Gastroesophageal sphincter (tissue), 3 donors: Measurements from ENCODE around the gene MLEC.

Experiments used
- CTCF ChIP-seq, 4 experiments: fragments of 200-600 bp in 2 of 4; fragments of 450-650 bp in 2 of 4; sonication (generic) in 1 of 4; IDR thresholded peaks; one replicate each; pipeline ENCODE4 v1.5.1; 2017 to 2019; ENCODE audit warnings: antibody characterized with exemption in 4 of 4, mild to moderate bottlenecking in 2 of 4, moderate library complexity in 2 of 4
- POLR2A ChIP-seq, 2 donors: fragments of 450-650 bp; IDR thresholded peaks; one replicate each; pipeline ENCODE4 v1.6.1; 2017; ENCODE audit warnings: antibody characterized with exemption in 2 of 2, mild to moderate bottlenecking in 2 of 2, moderate library complexity in 1 of 2
- POLR2AphosphoS5 ChIP-seq: sonication (generic); formaldehyde crosslinking; IDR thresholded peaks from one replicate; pipeline ENCODE4 v1.6.1; 2017; ENCODE audit warnings: antibody characterized with exemption

GRCh38 chr12:120668868-120669840 lies 17.8 kb upstream of the MLEC start:
- TF ChIP-seq CTCF (IDR thresholded peaks at IDR 0.05) = no peak
- no peak for TF ChIP-seq POLR2A (IDR thresholded peaks at IDR 0.05)
- TF ChIP-seq POLR2AphosphoS5 = no peak
